ENCODE measurements around the gene FANCM.
"Not testable (repeated sequence)": the region's sequence is repeated elsewhere in the genome, so short reads cannot be mapped to it uniquely, and the experiment has no call there.

FANCM gene

GRCh38 chr14:45140661-45141187 is 5.0 kb downstream of the FANCM start:
- DNase-seq, result peak; percentile 2

GRCh38 chr14:45142083-45142482 is 6.4 kb downstream of the FANCM start:
- DNase-seq, result peak; percentile 52

DNA sequence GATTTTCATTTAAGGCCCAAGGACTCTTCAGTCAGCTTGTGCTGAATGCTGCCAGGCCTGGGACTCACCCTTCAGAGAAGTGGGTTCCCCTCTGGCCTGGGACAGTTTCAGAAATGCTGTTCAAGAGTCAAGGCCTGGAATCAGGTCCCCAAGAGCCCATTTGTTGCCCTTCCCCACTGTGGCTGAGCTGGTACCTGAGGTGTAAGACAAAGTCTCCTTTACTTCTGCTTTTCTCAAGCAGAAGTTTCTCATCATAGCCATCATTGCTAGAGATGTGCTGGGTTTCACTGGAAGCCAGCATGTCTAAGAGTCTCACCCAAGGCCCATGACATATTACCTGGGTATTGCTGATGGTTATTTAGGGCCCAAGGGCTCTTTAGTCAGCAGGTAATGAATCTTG is 8.9 kb downstream of the FANCM start:
- DNase-seq, result no peak

DNA sequence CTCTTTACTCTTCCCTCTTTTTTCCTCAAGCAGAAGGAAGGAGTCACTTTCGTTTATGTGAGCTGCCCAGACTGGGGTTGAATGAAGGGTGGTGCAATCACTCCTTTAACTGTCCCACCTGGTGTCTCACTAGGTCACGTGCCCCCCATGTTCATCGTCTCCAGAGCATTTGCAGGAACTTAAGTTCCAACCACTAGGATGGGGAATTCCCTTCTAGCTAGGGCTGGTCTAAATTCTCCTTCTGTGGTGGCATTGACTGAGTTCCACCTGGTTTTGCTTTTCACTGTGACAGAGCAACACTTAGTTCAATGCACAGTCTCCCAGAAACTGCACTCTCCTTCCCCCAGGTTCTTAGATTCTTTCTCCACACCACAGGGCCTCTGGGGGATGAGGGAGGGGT is 9.5 kb downstream of the FANCM start:
- no peak for DNase-seq

- DNase-seq, result no peak
These were observed 13.9 kb downstream of the FANCM start for GRCh38 chr14:45149602-45150001.

DNA sequence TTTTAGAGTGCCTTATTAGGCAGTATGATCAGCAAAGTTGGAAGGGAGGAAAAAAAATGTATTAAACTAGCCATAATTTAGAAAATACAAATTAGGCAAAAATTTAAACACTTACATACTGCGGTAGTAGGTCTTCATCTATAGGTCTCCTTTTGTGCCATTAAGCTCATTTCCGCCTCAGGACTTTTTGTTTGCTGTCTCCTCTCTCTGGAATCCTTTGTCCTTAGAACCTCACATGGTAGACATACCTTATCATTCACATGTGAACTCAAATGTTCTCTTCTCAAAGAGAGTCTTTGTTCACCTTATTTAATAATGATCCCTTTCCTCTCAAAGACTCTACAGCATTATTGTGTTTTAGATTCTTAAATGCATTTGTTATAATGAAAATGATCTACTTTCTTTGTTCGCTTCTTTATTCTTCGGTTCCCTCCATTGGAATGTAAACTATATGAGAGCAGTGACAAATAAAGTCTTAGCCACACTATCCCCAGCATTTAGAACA is 14.7 kb downstream of the FANCM start:
- no peak for DNase-seq

GRCh38 chr14:45156067-45156466 is 20.3 kb downstream of the FANCM start:
- DNase-seq, result no peak

DNA sequence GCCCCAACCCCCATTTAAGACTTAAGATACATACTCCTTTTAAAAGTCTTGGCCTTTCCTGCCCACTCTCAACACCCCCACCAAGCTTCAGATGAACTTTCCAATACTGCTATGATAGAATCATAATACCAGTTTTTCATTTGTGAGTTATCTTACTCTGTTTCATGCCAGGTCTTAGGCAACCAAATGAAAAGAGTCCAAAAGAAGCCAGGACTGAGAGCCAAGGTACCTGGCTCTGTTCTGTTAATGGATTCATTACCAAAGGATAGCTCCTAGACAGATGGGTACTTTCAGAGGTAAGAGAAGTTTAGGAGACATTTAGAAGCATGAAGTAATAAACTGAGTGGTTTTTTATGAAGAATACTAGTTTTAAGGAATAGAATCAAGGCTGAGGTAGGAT is 34.2 kb downstream of the FANCM start:
- DNase-seq, result no peak

DNA sequence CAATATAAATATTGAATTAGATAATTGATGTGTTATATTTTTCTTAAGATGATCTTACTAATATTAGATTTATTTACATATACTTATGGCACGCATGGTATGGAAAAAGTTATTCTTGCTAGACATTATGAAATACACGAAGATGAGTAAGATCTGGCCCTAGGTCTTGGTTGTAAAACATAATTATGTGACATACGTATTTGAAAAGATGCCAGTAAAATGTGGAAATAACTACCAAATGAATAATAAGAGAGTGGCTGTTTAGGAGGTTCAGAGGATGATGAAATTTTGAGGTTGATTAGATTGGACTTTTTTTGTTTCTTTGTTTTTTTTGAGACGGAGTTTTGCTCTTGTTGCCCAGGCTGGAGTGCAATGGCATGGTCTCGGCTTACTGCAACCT is 41.3 kb downstream of the FANCM start:
- no peak for DNase-seq

DNA sequence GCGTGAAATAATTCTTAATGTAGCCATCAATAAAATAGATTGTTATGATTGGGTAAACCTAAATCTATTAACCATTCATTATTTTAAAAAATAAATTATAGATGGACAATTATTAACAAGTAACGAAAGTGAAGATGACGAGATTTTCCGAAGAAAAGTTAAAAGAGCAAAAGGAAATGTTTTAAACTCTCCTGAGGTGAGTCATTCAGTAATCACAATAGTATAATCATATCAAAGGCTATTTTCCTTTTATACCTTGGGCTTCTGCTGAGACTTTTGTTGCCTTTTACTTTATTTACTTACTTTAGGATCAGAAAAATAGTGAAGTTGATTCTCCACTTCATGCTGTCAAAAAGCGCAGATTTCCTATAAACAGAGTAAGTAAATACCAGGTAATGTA is 45.6 kb downstream of the FANCM start:
- no peak for DNase-seq

DNA sequence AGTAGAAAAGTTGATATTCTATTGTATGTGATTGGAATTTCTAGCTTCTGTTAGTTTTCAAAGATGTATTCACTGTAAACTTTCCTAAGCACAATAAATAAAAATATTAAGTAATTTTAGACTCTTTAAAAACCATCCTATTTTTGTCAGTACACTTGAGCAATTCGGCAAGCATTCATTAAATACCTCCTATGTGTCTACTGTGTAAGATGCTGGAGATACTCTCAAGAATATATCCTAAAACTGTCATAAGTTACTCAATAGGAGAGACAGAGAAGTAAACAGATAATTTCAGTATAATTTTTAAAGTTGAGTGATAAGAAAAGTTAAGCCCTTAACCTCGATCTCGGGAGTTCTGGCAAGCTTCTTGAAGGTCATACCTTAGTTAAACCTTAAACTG is 46.1 kb downstream of the FANCM start:
- no peak for DNase-seq

DNA sequence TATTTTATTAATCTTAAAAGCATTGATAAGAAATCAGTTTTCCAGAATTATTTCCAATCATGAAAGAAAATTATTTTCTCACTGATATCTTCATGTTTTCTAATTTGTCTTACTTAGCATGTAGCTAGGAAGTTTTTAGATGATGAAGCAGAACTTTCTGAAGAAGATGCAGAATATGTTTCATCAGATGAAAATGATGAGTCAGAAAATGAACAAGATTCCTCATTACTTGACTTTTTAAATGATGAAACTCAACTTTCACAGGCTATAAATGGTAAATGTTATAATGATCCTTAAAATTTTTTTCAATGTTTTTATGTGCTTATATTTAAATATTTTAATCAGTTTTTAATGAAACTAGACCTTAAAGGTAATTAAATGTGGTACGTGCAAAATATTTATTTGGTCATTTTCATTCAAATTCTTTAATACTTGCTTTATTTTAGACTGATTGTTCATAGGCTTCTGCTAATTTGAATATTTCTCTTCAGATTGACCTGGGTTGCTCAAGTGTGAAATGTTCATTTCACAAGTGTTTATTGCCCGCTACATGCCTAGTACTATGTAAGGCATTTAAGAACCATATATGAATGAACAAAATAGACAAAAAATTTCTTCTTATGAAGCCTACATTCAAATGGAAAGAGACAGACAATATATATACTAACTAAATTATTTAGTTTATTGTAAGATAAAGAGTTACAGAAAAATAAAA is 49.5 kb downstream of the FANCM start:
- DNase-seq, result no peak

GRCh38 chr14:45194964-45195363 is 59.2 kb downstream of the FANCM start:
- no peak for DNase-seq

DNA sequence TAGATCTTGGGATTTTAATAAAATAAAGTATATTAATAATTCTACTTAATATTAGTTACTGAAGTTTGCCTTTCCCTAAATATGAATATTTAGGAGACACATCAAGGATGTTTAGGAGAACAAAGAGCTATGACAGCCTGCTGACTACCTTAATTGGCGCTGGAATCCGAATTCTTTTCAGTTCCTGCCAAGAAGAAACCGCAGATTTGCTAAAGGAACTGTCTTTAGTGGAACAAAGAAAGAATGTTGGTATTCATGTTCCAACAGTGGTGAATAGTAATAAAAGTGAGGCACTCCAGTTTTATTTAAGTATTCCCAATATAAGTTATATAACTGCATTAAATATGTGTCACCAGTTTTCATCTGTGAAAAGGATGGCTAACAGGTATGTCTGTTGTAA is 62.8 kb downstream of the FANCM start:
- no peak for DNase-seq

- DNase-seq, result no peak
These were observed 63.5 kb downstream of the FANCM start for GRCh38 chr14:45199230-45199629.

GRCh38 chr14:45201905-45202304 is 66.2 kb downstream of the FANCM start:
- peak; percentile 49 for DNase-seq

GRCh38 chr14:45204241-45204640 is 68.5 kb downstream of the FANCM start:
- DNase-seq, result no peak

GRCh38 chr14:45210159-45210558 is 74.4 kb downstream of the FANCM start:
- DNase-seq, result no peak

- DNase-seq, result no peak
These were observed 75.6 kb downstream of the FANCM start for GRCh38 chr14:45211295-45211694.

DNA sequence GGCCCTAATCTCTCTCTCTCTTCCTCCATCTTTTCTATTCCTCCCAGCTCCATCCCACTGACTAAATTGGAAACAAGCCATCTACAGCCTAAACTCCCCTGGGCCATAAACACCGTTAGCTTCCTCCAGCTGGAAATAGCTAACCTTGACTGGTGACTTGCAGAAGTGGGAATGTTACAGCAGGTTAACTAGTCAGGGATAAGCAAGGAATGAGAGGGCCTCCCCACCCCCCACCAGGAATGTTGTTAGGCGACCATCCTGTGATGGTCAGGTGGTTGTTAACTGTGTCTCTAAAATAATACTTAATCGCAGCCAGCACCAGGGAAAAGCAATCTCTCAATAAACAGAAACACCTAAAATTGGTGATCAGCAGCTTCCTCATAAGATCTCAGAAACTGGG is 76.5 kb downstream of the FANCM start:
- DNase-seq, result no peak

DNA sequence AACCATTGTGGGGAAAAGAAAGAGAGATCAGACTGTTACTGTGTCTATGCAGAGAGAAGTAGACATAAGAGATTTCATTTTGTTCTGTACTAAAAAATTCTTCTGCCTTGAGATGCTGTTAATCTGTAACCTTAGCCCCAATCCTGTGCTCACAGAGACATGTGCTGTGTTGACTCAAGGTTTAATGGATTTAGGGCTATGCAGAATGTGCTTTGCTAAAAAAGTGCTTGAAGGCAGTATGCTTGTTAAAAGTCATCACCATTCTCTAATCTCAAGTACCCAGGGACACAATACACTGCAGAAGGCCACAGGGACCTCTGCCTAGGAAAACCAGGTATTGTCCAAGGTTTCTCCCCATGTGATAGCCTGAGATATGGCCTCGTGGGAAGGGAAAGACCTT is 78.0 kb downstream of the FANCM start:
- DNase-seq, result peak; percentile 4

DNA sequence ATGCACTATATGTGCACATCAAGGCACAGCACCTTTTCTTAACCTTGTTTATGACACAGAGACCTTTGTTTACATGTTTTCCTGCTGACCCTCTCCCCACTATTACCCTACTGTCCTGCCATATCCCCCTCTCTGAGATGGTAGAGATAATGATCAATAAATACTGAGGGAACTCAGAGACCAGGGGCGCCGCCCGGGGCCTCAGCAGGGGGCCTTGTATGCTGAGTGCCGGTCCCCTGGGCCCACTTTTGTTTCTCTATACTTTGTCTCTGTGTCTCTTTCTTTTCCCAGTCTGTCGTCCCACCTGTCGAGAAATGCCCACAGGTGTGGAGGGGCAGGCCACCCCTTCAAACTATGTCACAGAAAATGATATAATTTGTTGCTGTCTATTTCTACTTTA is 78.6 kb downstream of the FANCM start:
- not testable (repeated sequence) for DNase-seq

DNA sequence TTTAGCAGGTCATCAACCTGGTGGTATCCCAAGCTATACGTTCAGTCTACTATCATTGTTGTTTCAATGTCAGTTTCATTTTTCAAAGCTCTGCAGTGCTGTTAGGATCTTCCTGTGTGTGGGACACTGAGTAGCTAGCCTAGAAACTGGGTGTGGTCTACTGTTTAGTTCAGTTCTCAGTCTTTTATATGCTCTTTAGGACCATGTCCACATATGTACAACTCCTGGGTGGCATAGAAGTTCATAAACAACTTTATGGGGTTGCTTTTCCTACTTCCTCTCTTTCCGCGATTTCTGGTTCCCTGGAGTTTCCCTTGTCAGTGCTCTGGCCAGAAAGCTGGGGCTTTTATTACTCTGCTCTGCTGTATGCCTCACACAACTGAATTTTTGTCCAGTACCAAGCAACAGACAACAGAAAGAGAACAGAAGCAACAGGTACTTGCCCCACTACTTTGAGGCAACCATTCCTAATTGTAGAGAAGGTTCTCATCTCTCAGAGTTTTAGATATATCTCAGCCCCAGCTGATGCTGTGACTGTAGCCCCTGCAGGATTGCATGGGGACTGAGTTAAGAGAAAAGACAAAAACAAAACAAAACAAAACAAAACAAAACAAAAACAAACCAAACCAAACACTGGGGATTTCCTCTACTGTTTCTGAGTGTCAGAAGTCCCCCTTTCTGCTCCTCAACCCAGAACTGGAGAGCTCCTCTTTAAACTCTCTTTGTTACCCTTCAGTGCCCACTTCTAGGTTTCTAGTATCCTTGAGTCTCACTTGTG is 86.9 kb downstream of the FANCM start:
- no peak for DNase-seq

- DNase-seq, result no peak
These were observed 91.8 kb downstream of the FANCM start for GRCh38 chr14:45227566-45227965.

Data from OCI-M1 (cell line).